ENCODE results near the gene FARS2. TPM values are rescaled to one million over a fixed set of nuclear protein-coding genes. Genes with fewer than 3 reads are reported as not detected.

The FARS2 gene
- total and polyA plus RNA-seq, 2 of the 13 experiments (the other 11 are each of a cell fraction or from before 2014, with no cell fraction given): 15.4 to 26.0 TPM

DNA sequence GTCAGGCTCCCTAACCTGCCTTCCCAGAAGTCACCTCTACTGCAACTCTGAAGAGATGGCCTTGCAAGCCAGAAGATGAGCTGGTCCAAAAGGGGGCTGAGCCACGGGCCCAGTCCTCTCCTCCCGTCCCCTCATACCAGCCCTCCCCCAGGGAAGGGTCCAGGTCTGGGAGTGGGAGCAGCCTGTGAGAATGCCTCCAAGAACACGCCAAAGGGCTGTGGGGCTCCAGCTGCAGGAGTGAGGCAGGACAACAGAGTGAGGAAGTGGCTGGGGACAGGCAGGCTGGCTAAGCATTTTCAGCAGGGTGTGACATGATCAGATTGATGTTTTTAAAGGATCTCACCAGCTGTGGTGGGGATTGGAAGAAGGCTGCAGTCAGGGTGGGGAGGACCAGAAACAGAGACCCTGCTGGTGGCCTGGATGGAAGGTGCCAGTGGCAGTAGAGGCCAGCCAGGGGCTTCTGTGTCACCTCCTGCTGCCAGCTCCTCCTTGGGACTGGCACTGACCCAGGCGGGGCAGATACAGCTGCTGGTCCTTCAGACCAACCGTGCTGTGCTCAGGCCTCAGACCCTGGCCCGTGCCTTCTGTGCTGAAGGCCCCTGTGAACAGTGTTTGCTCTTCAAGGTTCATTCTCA is 487.8 kb downstream of the FARS2 start:
- H3K4me1 ChIP-seq (ENCODE audit: insufficient read depth, low read length): no peaks in the 10 kb centered on the region
- H3K27me3 ChIP-seq (ENCODE audit: control insufficient read depth in 1 of 2, insufficient read depth in 2 of 2, low read length in 2 of 2): no peaks in the 10 kb centered on the region
- POLR2A ChIA-PET: no interaction called here
- H3K4me2 ChIP-seq (ENCODE audit: low read depth, low read length): no peak overlapping the region
- CTCF ChIA-PET (ENCODE audit: low intra/inter-chr PET ratio, low total read pairs): no interaction called here
- in situ Hi-C loops (cut with HindIII; ENCODE audit: extremely low pct_ligation_motif_present, low pct_unique_long_range_greater_than_20kb): no loop called here
- intact Hi-C loops (cut with micrococcal nuclease; ENCODE audit: unreplicated experiment): no loop called here
- H3K27ac ChIP-seq (ENCODE audit: extremely low read length, insufficient read depth, low read length): no peak overlapping the region
- DNase-seq (ENCODE audit: low spot score) (no peak), ATAC-seq (no peak), FAIRE-seq (no peak)
- TF ChIP-seq FOSL1 (CRISPR knock-in tag; IDR thresholded peaks at IDR 0.05; ENCODE audit: borderline replicate concordance): no peak
- no peak for TF ChIP-seq ZKSCAN8 (CRISPR knock-in tag; IDR thresholded peaks at IDR 0.05; ENCODE audit: borderline replicate concordance)
- TF ChIP-seq MEIS1 (CRISPR knock-in tag; IDR thresholded peaks at IDR 0.05; ENCODE audit: borderline replicate concordance): no peak
- no peak for TF ChIP-seq ZNF777 (CRISPR knock-in tag; IDR thresholded peaks at IDR 0.05)
- no peak for TF ChIP-seq BCL6 (CRISPR knock-in tag; IDR thresholded peaks at IDR 0.05)
- TF ChIP-seq, protein P1, sequence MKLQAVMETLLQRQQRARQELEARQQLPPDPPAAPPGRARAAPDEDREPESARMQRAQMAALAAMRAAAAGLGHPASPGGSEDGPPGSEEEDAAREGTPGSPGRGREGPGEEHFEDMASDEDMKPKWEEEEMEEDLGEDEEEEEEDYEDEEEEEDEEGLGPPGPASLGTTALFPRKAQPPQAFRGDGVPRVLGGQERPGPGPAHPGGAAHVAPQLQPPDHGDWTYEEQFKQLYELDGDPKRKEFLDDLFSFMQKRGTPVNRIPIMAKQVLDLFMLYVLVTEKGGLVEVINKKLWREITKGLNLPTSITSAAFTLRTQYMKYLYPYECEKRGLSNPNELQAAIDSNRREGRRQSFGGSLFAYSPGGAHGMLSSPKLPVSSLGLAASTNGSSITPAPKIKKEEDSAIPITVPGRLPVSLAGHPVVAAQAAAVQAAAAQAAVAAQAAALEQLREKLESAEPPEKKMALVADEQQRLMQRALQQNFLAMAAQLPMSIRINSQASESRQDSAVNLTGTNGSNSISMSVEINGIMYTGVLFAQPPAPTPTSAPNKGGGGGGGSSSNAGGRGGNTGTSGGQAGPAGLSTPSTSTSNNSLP (IDR thresholded peaks at IDR 0.05; ENCODE audit: low read depth, low read length): no peak
- TF ChIP-seq ZNF556 (CRISPR knock-in tag; IDR thresholded peaks at IDR 0.05; ENCODE audit: borderline replicate concordance): no peak
- TF ChIP-seq, protein P2, sequence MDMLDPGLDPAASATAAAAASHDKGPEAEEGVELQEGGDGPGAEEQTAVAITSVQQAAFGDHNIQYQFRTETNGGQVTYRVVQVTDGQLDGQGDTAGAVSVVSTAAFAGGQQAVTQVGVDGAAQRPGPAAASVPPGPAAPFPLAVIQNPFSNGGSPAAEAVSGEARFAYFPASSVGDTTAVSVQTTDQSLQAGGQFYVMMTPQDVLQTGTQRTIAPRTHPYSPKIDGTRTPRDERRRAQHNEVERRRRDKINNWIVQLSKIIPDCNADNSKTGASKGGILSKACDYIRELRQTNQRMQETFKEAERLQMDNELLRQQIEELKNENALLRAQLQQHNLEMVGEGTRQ (IDR thresholded peaks at IDR 0.05; ENCODE audit: low read depth, low read length): no peak
- TF ChIP-seq, protein P2 (CRISPR knock-in tag; IDR thresholded peaks at IDR 0.05; ENCODE audit: borderline replicate concordance): no peak
- H3K79me2 ChIP-seq (ENCODE audit: insufficient read depth, low read length): no peaks in the 10 kb centered on the region
- peaks cover 1% of the 10 kb centered on the region for H3K9me3 ChIP-seq (ENCODE audit: low read length)
- BruUV-seq (replicated peaks): no TSS peak
- H3K9ac ChIP-seq (ENCODE audit: insufficient read depth, low read depth, low read length): no peak overlapping the region
- WGBS (ENCODE audit: low lambda C conversion rate): 83% methylated on average over 6 of the region's 6 CpGs
- no peak overlapping the region for H2AFZ ChIP-seq (ENCODE audit: low read length)
- no peaks in the 10 kb centered on the region for H4K20me1 ChIP-seq (ENCODE audit: insufficient read depth, low read length)
- H3K4me3 ChIP-seq (replicated peaks in 1 of 3; ENCODE audit: insufficient read depth in 1 of 3, low read depth in 2 of 3, low read length in 3 of 3): no peak overlapping the region
- no peaks in the 10 kb centered on the region for H3K36me3 ChIP-seq (replicated peaks in 1 of 2; ENCODE audit: control insufficient read depth in 1 of 2, insufficient read depth in 2 of 2, low read length in 2 of 2)

All from HepG2 (cell line).